Nucleus accumbens (tissue), 56 donors: ENCODE results near the gene SYAP1.
A peak's percentile ranks its signal among the peaks of the same experiment; 100 is the strongest.
"Not testable (repeated sequence)": the region's sequence is repeated elsewhere in the genome, so short reads cannot be mapped to it uniquely, and the experiment has no call there.

Source experiments
- DNase-seq, 56 donors: peaks; one replicate each; lab custom pipeline; 2025; lab: John Stamatoyannopoulos, UW

SYAP1 gene, protein sequence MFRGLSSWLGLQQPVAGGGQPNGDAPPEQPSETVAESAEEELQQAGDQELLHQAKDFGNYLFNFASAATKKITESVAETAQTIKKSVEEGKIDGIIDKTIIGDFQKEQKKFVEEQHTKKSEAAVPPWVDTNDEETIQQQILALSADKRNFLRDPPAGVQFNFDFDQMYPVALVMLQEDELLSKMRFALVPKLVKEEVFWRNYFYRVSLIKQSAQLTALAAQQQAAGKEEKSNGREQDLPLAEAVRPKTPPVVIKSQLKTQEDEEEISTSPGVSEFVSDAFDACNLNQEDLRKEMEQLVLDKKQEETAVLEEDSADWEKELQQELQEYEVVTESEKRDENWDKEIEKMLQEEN

DNA sequence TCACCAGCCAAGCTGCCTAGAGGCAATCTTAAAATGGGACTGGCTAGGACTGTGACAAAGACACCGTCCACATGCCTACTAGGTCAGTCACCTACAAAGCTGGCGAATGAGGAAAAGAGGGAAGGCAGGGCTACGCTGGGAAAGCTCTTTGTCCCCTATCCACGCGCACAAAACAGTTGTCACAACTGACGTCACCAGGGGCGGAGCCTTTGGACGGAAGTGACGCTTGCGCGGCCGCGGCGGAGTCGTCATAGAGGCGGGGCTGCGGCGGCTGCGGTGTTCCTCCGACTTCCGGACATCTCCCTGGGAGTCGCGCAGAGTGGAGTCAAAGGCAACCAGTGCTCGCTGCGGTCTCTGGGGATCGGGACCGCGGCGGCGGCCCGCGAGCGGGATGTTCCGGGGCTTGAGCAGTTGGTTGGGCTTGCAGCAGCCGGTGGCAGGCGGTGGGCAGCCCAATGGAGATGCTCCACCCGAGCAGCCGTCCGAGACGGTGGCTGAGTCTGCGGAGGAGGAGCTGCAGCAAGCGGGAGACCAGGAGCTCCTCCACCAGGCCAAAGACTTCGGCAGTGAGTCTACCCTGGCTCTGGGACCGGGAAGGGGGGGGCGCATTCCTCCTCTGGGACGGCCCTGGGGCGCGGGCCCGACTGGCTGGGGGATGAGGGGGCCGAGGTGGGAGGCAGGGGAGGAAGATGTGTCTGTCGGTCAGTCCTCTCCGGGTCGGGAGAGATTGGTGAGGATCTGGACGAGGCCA, at the start of gene SYAP1:
TSS of gene SYAP1 (plus strand) at position 279 of the 751 bp plus-strand sequence. CDS start at position 392, 113 bp downstream.
- peak; percentile 18 to 98 (median 90) for DNase-seq

DNA sequence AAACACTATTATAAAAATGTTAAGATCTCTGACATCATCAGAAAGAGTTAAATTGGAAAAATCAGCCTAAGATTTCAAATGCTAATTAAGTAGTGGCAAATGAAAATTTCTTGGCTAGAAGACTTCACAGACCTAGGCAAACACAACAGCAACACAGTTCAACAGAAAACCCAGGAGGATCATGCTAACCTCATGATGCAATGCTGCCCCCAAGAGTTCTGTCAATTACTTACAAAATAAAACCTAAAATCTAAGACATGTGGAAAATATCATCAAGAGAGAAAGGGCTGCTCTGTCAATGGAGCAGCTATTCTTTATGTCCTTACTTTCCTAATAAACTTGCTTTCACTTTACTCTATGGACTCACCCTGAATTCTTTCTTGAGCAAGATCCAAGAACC, 48.4 kb upstream of the SYAP1 start:
- peak in 11 of 56 donors; percentile 0 to 35 (median 2) for DNase-seq

DNA sequence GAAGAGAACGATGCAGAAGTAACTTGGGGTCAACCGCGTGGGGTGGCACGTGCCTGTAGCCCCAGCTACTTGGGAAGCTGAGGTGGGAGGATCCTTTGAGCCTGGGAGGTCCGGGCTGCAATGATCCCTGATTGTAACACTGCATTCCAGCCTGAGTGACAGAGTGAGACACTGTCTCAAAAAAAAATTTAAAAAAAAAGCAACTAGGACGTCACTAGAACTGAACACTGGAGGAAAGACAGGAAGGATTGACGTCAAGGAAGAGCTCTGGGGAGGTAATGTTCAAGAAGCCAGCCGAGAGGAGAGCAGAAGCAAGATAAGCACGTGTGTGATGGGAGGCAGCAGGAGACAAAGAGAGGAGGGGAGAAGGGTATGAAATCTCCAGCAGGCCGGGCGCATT, 40.7 kb upstream of the SYAP1 start:
- no peak for DNase-seq

DNA sequence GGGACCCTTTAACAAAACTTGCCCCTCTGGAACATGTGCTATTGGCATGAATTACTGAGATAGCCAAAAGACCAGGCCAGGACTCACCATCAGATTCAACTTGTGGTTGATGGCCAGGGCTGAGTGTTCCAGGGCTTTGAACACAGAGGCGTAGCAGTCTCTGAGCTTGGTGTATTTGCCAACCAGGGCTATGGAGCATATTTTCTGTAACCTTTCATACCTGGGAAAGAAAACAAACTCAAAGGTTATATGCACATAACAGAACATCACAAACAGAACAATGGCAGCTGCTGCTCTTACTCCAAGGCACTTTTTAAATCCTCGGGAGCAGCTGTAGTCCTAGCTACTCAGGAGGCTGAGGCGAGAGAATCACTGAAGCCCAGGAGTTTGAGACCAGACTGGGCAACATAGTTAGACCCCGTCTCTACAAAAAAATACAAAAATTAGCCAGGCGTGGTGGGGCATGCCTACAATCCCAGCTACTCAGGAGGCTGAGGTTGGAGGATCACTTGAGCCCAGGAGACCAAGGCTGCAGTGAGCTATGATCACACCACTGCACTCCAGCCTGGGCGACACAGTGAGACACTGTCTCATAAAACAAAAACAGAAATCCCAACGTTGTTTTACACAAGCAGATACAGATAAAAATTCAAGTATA, 36.3 kb upstream of the SYAP1 start:
- no peak for DNase-seq

DNA sequence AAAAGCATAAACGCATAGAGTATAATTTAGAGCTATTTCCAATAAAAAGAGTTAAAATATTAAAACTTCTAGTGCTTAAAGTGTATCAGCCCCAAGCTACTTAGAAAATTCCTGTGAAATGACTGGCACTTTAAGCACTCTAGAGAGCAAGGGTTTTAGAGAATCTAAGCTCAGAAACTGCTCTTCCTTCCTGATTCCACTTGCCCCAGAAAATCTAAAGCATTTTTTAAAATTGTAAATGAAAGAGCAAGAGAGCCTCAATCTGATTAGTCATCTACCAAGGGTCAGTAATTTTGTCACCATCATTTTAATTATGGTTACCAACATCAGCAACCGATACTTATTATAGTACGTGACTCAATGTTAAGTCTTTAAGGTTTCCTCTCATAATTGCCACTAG, 31.9 kb upstream of the SYAP1 start:
- DNase-seq, result no peak

DNA sequence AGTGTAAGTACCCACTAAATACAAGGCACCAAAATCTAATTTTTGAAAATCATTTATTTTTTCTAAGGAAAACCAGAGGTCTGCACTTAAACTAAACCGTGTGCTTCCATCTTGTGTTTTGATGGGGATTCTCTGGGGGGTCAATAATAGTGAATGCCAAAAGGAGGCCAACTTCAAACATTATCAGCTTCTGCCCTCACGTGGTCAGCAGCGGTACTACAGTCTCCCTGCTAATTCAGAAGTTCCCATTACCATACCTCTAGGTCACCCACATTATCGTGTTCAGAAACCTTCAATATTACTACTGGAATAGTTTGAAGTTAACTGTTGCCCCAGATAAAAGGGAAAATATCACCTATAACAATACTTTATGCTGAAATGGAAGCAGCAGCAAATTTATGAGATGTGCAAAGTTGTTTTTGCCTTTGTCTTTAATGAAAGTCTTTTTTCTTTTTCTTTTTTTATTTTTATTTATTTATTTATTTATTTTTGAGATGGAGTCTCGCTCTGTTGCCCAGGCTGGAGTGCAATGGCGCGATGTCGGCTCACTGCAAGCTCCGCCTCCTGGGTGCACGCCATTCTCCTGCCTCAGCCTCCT, 24.2 kb upstream of the SYAP1 start:
- peak in 40 of 56 donors; percentile 0 to 72 (median 7) for DNase-seq

DNA sequence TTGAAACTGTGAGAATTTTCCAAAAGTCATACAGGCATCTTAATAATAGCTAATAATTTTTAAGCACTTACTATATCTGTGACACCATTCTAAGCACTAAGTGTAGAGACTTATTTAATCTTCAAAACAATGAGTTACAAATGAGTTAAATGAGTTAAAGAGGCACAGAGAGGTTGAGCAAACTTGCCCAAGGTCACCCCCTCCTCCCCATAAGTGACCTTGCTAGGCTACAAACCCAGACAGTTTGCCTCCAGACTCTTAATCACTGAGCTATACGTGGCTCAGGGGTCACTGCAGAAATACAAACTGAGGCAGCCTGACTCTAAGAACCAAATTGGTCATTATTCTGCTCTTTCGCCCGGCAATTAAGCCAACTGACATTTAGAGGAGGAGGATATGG, 22.5 kb upstream of the SYAP1 start:
- DNase-seq, result no peak

DNA sequence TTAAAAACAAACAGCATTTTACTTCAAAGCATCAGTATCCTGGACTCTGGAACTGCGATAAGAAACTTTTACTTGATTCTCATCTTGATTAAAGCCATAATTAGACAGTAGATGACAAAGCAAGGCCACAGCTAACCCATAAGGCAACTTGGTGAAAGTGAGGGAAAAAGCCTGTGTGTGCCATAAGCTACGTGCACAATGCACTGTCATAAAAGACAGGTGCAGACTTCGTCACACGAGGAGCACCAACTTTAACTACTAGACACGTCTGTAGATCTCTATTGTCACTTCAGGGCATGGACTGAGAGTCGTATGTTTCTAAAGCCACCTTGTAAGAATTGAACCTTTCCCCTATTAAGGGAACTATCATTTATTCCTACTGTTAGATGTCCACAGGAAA, 20.0 kb upstream of the SYAP1 start:
- no peak for DNase-seq

DNA sequence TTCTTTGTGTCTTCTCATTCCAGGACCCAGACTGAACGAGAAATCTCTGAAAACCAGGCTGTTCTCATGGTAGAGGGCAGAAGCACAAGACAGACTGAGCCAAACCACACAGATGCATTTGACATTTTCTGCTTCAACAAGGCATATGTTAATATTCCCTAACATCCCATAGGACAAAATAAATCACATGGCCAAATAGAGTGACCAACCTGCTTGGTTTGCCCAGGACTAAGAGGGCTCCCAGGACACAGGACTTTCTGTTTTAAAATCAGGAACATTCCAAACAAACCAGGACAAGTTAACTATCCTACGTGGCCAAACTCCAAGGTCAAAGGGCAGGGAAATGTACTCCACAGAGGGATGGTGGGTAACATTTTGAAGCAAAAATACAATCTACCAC, 18.7 kb upstream of the SYAP1 start:
- DNase-seq, result no peak

DNA sequence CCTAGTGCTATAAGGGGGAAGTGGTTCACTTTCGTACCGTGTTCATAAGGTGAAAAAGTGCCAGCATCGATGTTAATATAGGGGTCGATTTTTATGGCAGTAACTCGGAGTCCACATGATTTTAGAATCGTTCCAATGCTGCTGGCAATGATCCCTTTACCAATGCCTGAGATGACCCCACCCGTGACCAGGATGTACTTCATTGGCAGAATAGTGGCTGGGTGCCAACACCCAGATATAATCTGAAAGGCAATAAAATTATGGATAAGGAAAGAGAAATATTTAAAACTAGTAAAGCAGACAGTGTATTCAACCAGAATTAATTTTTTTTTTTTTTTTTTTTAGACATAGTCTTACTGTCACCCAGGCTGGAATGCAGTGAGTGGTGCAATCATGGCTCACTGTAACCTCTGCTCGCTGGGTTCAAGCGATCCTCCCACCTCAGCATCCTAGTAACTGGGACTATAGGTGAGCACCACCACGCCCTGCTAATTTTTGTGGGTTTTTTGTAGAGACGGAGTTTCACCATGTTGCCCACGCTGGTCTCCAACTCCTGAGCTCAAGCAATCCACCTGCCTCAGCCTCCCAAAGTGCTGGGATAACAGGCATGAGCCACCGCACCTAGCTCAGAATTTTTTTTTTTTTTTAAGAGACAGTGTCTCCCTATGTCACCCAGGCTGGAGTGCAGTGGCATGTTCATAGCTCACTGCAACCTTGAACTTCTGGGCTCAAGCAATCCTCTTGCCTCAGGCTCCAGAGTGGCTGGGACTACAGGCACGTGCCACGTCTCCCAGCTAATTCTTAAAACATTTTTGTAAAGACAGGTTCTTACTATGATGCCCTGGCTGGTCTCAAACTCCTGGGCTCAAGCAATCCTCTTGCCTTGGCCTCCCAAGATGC, 16.5 kb upstream of the SYAP1 start:
- DNase-seq, result no peak

DNA sequence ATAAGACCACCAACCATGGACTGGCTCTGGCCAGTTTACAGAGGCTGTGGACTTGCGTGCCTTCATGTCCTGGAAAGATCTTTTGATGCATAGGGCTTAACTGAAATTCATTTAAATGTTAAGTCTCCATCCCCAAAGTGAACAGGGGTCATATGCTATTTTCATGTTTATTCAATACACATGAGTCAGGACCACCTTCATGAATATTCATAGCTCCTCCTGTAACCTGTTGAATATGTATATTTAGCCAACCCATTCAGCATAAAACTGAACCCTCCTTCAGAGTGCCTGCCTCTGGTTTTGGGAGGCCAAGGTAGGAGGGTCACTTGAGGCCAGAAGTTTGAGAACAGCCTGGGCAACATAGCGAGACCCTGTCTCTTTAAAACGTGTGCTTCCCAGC, 14.0 kb upstream of the SYAP1 start:
- no peak for DNase-seq

DNA sequence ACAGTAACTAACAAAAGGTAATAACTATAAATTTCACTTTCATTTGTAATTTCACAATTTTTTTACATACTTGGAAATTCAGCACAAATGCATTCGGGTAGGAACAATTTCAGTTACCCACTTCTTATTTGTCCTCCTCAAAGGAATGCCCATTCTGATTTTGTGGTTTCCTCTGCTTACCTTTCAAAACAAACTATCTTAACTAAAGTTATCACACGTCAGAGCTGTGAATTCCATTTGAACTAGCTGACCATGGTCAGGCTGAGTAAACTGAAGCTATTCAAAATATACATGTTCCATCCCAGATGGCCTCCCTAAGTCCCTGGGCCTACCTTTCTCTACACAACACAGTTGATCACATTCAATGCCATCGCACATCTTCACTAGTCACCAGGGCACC, 11.4 kb upstream of the SYAP1 start:
- no peak for DNase-seq

DNA sequence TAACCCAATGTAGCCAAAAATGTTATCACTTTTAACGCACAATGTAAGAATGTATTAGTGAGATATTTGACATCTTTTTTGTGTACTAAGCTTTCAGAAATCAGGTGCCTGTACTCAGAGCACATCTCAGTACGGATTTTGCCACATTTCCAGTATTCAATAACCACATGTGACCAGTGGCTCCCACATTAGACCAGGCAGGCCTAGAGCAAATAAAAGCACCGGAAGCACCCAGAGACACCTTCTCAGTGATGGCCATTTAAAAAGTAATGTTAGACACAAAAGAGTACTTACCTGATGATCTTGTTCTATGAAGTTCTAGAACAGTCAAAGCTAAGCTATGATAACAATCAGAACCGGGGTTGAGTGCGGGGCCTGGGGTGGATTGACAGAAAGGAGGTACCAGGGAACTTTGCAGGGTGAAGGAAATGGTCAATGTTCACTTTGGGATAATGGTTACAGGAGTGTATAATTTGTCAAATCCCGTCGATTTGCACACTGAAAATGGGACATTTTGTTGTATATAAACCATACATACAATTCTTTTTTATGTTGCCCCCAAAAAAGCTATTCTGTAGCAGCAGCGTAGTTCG, 8.1 kb upstream of the SYAP1 start:
- DNase-seq, result no peak

DNA sequence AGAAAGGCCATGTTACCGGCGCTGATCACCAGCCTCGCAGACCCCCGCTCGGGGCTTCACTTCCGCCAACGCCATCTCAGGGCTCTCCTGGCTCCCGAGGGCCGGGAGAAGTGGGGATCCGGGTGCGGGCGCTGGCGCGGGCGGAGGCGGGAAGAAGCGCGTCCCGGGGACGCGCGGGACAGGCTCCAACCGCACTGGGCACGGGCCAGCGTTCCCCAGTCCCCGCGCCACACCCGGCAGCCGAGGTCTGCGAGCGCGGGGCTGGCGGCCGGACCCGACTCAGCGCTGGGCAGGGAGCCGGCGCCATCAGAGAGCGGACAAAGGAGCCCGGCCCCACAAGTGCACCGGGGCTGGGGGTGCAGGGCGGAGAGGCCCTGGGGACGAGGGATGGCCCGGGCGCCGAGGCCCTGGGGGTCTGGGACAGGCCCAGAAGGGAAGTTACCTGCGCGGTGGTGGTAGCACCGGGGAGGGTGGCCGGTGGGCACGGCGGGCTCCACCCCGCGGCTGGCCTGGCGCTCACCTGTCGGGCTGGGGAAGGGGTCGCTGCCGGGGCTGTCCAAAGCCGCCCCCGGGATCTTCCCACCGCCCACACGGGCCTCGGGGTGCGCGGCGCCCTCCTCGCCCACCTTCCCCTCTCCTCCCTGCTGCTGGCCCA, 7.4 kb upstream of the SYAP1 start:
- DNase-seq, result peak in 19 of 56 donors; percentile 0 to 42 (median 7)

DNA sequence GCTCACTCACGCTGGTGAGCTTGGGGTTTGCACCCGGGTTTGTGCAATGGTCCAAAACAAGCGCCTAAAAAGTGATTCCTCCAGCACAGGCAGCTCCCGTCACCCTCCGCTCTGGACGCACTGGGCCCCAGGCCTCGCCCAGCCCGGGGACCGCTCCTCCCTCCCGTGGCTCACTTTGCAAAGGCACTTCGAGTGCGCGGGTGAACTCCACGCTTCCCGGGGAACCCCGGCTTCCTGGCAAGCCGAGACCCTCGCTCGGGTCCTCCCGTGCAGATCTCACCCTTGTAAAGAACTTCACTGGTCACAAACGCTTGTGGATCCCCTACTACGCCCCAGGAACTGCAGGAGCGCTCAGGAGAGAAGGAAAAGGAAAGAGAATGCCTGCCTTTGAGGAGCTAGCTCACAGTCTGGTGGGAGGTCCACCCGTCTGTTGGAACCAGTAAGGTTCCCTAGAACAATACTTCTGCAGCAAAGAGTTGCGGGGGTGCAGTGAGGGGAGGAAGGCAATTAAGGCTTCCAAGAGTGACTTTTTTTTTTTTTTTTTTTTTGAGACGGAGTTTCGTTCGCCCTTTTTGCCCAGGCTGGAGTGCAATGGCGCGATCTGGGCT, 6.8 kb upstream of the SYAP1 start, which contains the start of gene CTPS2:
TSS of gene CTPS2 (minus strand) at position 122 of the 608 bp plus-strand sequence. CDS start 9,767 bp downstream, outside the sequence.
- DNase-seq, result peak in 50 of 56 donors; percentile 1 to 54 (median 18)

DNA sequence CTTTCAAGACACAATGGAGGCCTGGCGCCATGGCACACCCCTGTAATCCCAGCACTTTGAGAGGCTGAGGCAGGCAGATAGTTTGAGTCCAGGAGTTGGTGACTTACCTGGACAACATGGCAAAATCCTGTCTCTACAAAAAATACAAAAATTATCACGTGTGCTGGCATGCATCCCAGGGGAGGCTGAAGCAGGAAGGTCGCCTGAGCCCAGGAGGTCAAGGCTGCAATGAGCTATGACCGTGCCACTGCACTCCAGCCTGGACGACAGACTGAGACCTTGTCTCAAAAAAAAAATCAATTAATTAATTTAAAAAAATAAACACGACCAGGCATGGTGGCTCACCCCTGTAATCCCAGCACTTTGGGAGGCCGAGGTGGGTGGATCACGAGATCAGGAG, 4.9 kb upstream of the SYAP1 start:
- DNase-seq, result no peak

DNA sequence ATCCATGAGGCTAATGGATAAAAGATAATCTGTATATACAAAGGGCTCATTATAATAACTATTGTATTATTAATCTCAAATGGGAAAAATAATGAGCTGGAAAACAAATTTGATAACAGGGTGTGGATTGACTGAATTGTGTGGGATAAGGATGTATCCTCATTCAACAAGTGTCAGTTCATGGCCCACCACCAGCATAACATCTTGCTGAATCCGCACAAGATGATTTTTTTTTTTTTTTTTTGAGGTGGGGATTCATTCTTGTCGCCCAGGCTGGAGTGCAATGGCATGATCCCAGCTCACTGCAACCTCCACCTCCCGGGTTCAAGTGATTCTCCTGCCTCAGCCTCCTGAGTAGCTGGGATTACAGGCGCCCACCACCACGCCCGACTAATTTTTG, 3.8 kb upstream of the SYAP1 start:
- DNase-seq, result not testable (repeated sequence)

DNA sequence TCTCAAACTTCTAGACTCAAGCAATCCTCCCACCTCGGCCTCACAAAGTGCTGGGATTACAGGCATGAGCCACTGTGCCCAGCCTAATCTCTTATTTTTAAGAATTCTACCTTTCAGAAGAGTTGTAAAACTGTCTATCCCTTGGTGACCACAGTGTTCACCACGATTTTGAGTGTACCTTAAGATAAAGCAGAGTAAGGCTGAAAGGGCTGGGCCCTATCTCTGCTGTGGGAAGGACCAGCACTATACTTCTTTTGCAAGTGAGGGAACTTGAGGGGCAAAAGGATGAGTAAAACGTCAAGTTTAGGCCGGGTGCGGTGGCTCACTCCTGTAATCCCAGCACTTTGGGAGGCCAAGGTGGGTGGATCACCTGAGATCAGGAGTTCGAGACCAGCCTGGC, 3.0 kb upstream of the SYAP1 start:
- DNase-seq, result not testable (repeated sequence)
